HG03354 (cell line): ENCODE data around the gene IFIT1.
"Not testable (repeated sequence)": the region's sequence is repeated elsewhere in the genome, so short reads cannot be mapped to it uniquely, and the experiment has no call there.

Source experiments
- ATAC-seq: cut with Tn5 transposase; IDR thresholded peaks from one replicate; pipeline ENCODE4 v1.9.1; 2021; ENCODE audit warnings: mild to moderate bottlenecking; ENCODE audit not compliant: unreplicated experiment, poor library complexity, severe bottlenecking

Gene IFIT1

GRCh38 chr10:89363729-89364442, 28.5 kb upstream of the IFIT1 start:
- no peak for ATAC-seq

GRCh38 chr10:89364531-89364930, 27.9 kb upstream of the IFIT1 start:
- no peak for ATAC-seq

GRCh38 chr10:89367529-89367928, 24.9 kb upstream of the IFIT1 start:
- peak; percentile 84 for ATAC-seq

GRCh38 chr10:89368129-89368528, 24.3 kb upstream of the IFIT1 start:
- no peak for ATAC-seq

GRCh38 chr10:89369156-89370105, 23.0 kb upstream of the IFIT1 start:
- no peak for ATAC-seq

GRCh38 chr10:89371079-89371478, 21.3 kb upstream of the IFIT1 start:
- no peak for ATAC-seq

- no peak for ATAC-seq
Measured at GRCh38 chr10:89371987-89372386, 20.4 kb upstream of the IFIT1 start.

- no peak for ATAC-seq
Measured at GRCh38 chr10:89373916-89374711, 18.3 kb upstream of the IFIT1 start.

- ATAC-seq = no peak
Measured at GRCh38 chr10:89374713-89375141, 17.7 kb upstream of the IFIT1 start.

GRCh38 chr10:89377705-89378637, 14.5 kb upstream of the IFIT1 start, which contains the start of gene IFIT1B:
Gene IFIT1B (plus strand): TSS chr10:89378056. CDS start chr10:89378136, 80 bp downstream.
- no peak for ATAC-seq

GRCh38 chr10:89379103-89379502, 13.3 kb upstream of the IFIT1 start:
- ATAC-seq = no peak

GRCh38 chr10:89382757-89383156, 9.7 kb upstream of the IFIT1 start:
- ATAC-seq = no peak

GRCh38 chr10:89384474-89385340, 7.7 kb upstream of the IFIT1 start:
- no peak for ATAC-seq

GRCh38 chr10:89388806-89389205, 3.6 kb upstream of the IFIT1 start:
- no peak for ATAC-seq

GRCh38 chr10:89389254-89389653, 3.2 kb upstream of the IFIT1 start:
- no peak for ATAC-seq

GRCh38 chr10:89390476-89391225, 1.8 kb upstream of the IFIT1 start:
- no peak for ATAC-seq

- ATAC-seq = not testable (repeated sequence)
Measured at GRCh38 chr10:89391226-89391576, 1.2 kb upstream of the IFIT1 start.
